22Rv1 (cell line): Measurements from ENCODE around the gene MCM3AP.

Experiments
- CTCF ChIP-seq: fragments of 450-650 bp; IDR thresholded peaks from 2 replicates; pipeline ENCODE4 v1.5.1; 2017; ENCODE audit warnings: mild to moderate bottlenecking
- ZFX ChIP-seq: fragments of 450-650 bp; IDR thresholded peaks from 2 replicates; pipeline ENCODE4 v1.6.1; 2017; ENCODE audit warnings: antibody characterized with exemption, borderline replicate concordance

- TF ChIP-seq CTCF = no peak
- no peak for TF ChIP-seq ZFX
Observed at GRCh38 chr21:46255758-46256337, 29.6 kb downstream of the MCM3AP start.
